Left renal cortex interstitium (tissue), 4 donors: ENCODE results near the gene ACAD11. TPM values are rescaled to one million over a fixed set of nuclear protein-coding genes. Genes with fewer than 3 reads are reported as not detected.

ENCODE experiments used
- DNase-seq, 4 donors: peaks; one replicate each; pipeline ENCODE4 v3.0.0-alpha.2; 2013; ENCODE audit warnings: low read depth in 4 of 4, low spot score in 2 of 4, missing footprints in 1 of 4
- polyA plus RNA-seq, 4 donors: library from polyadenylated mRNA; unstranded; fragments of 120-200 nt; gene quantifications; one replicate each; pipeline ENCODE4 v1.2.1, GENCODE V29; 2013; ENCODE audit not compliant: insufficient read length in 4 of 4

The ACAD11 gene, protein sequence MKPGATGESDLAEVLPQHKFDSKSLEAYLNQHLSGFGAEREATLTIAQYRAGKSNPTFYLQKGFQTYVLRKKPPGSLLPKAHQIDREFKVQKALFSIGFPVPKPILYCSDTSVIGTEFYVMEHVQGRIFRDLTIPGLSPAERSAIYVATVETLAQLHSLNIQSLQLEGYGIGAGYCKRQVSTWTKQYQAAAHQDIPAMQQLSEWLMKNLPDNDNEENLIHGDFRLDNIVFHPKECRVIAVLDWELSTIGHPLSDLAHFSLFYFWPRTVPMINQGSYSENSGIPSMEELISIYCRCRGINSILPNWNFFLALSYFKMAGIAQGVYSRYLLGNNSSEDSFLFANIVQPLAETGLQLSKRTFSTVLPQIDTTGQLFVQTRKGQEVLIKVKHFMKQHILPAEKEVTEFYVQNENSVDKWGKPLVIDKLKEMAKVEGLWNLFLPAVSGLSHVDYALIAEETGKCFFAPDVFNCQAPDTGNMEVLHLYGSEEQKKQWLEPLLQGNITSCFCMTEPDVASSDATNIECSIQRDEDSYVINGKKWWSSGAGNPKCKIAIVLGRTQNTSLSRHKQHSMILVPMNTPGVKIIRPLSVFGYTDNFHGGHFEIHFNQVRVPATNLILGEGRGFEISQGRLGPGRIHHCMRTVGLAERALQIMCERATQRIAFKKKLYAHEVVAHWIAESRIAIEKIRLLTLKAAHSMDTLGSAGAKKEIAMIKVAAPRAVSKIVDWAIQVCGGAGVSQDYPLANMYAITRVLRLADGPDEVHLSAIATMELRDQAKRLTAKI
- polyA plus RNA-seq: 10 to 100 TPM; 23.3 to 54.2 (median 37.6) TPM

DNA sequence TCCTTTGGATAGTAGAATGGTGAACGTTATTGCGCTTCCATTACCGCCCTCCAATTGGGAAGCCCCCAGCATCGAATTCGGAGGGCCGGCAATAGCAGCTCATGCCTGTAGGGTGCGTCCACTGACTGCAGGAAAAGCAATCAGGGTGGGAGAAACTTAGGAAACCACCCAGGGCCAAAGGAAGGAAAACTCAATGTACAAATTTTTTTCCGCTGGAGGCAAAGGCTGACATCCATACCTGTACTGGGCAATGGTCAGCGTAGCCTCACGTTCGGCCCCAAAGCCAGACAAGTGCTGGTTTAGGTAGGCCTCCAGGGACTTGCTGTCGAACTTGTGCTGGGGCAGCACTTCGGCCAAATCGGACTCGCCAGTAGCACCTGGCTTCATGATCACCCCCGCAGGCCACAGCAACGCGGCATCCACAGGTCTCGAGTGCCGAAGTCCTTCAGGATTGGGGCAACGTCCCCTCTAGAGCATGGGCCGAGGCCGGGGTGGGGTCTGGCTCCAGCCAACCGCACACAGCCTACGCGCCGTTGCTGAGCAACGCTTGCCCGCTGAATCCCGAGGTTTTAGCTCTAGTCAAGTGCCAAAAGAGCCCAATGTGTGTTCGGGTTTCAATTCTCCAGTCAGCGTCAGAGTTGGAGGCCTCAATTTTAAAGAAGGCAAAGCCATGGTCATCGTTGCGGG is at the start of gene ACAD11:
Gene ACAD11 (minus strand): TSS at position 445 of the 687 bp plus-strand sequence. CDS start 58 bp downstream, at position 387.
- peak; percentile 55 to 86 (median 74) for DNase-seq

DNA sequence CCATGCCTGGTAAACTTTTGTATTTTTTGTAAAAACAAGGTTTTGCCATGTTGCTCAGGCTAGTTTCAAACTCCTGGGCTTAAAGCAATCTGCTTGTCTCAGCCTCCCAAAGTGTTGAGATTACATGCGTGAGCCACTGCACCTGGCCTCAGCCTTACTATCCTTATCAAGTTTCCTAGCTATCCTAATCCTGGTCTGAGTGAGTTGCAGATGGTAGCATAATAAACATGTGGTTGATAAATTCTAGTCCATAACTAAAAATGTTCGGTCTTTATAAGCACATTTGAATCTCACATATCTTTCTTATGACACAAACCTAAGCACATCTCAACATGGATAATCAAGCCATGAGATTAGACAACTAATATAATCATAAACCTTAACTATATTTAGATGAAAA is 44.1 kb upstream of the ACAD11 start:
- DNase-seq: no peak

DNA sequence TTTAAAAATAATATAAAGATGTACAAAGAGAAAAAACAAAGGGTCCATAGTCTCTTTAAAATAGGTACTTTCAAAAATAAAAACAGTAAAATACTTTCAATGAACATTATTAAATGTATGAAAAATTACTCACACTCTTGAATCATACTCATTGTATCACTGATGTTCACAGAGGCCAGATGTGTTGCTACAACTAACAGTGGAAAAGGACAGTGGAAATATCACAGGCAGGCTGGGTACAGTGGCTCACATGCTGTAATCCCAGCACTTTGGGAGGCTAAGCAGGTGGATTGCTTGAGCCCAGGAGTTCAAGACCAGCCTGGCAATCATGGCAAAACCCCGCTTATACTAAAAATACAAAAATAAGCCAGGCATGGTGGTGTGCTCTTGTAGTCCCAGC is 35.8 kb upstream of the ACAD11 start:
- DNase-seq: no peak

DNA sequence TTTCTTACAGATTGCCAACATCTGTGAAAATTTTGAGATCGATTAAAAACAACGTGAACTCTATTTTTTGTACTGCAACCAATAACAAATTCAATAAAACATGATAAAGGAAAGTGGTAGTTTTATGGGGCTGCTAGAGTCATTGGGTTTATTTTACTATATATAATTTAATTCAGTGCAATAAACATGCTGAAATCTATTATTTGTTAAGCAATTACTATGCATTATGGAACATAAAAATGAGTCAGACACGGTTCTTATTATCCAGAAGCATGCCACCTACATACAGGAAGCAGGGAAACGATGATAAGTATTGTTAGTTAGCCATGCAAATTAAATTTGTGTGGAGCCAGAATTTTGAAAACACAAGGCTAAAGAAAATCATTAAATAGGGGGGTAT is 35.4 kb upstream of the ACAD11 start:
- DNase-seq: no peak

DNA sequence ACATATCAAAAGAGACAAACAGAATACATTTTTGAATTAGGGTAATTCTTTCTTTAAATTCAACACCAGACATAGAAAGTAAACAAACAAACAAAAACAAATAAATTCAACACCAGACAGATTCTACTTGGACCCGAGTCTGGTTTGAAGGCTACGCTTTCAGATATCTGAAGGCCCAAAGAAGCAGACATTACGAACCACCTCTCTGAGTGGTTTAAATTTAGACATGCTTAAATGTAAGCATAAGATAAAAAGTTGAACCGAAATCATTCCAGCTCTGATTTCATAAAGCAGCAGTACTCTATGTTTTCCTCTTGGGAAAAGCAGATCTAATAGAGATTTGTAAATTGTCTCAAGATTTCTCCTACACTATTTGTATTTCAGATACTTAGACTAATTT is 30.4 kb upstream of the ACAD11 start:
- DNase-seq: no peak

DNA sequence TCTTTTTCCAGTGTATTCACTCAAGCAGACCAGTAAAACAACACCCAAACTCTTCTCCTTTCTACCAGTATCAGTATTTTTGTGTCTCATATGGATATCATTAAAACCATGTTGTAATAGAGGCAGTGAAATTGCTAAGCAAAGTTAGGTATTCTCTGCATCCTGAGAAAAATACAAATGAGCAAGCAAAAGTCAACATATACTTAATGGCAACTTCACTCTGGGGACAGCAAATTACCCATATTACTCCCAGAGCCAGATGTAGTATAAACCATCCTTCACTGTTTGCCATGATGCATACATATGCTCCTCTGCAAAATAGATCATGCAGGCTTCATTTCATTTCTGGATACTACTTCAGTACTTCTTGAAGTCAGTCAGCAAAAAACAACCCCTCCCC is 22.6 kb upstream of the ACAD11 start:
- DNase-seq: no peak

DNA sequence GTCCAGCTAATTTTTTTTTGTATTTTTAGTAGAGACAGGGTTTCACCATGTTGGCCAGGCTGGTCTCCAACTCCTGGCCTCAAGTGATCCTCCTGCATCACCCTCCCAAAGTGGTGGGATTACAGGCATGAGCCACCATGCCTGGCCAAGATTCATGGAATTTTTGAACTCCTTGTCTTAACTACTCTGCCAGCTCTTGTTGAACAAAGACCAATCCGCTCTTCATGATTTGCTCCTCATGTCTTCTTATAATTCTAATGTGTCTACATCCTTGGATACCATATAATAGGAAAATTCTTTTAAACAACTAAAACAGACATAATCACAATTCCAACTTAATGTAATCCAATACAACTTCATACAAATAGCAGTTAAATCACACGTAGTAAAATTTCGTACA is 21.8 kb upstream of the ACAD11 start:
- DNase-seq: no peak

DNA sequence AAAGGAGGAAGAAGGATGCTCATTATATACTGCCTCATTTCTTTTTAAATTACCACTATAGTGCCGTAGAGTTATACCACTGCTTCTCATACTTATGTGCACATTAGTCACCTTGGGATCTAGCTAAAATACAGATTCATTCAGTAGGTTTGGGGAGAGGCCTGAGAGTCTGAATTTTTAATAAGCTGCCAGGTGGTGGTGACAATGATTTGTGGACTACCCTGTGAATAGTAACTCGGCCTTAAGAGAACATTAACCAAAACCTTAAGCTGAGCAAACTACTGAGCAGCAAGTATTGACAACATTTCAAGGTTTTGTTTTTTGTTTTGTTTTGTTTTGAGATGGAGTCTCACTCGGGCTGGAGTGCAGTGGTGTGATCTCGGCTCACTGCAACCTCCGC is 20.3 kb upstream of the ACAD11 start:
- no peak for DNase-seq

DNA sequence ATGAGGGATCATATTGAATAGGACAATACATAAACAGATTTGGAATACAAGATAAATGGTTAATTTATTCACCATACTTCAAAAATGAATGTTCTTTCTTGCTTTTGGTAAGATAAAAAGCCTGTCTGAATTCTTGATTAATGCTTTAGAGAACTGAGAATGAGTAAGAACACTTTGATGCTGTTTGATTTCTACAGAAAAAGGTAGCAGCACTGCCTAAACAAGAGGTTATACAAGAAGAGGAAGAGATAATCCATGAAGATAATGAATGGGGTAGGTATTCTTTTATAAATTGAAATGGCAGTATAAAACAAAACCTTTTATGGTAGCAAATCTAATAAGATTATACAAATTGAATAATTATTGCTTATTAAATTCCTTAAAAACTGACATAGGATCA is 15.8 kb upstream of the ACAD11 start:
- no peak for DNase-seq

DNA sequence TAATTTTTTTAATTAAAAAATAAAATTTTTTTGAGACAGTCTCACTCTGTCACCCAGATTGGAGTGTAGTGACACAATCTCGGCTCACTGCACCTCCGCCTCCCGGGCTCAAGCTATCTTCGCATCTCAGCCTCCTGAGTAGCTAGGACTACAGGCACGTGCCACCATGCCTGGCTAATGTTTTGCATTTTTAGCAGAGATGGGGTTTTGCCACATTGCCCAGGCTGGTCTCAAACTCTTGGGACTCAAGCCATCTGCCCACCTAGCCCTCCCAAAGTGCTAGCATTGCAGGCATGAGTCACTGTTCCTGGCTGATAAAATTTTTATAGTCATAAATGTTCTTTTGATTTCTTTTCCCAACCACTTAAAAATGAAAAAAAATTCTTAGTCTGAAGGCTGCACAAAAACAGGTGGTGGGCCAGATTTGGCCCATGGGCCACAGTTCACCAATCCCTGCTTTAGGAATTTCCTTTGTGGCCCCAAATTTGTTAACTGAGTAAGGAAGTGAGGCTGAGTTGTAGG is 9.7 kb upstream of the ACAD11 start:
- no peak for DNase-seq

DNA sequence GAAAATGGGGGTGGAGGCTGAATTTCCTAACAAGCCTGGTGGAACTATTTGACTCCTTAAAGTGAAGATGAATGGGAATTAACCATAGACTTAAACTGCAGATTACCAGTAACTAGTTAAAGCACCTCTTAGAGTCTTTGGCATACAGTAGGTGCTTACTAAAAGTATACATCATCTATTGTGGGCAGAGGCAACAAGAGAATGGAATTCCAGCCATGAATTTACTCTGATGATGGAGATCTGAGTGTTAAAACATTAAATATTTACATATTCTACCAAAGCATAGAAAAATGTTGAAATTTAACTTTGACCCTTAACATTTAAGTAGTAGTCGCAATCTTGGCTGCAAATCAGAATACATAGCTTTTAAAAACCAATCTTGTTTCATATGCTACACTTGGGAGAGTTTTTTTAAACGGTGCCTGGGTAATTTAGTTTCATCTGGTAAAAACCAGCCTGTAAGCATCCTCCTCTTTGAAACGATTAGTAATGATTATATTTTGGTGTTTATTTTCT is 5.7 kb upstream of the ACAD11 start:
- DNase-seq: no peak

DNA sequence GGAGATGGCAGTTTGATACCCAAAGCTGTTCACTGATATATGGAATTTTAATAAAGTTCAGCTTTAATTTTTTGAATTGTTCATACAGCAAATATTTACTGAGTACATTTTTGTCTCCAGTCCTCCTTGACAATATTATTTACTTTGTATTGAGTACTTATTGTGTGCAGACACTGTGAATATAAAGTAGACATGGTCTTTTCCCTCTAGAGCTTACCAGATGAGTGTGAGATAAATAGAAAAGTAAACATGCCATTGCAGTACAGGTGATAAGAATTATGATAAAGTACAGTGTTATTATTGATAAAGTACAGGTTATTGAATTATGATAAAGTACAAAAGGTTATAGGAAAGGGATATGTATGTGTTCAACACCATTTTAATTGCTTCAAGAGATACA is 2.6 kb upstream of the ACAD11 start:
- DNase-seq: no peak

DNA sequence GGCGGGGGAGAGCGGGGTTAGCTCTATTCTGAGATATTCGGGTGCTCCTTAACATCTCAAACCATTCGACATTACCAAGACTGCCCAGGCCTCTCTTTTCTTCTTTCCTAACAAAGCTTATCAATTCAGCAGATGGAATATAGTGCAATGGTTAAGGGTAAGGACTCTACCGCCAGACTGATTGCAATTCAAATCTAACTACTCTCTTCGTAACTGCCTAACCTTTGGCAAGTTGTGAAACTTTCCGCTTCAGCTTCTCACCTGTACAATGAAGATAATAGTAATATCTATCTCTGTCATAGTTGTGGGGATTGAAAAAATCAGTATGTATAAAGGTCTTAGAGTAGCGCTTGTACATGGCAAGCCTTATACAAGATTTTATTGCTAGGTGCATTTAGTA is 1.5 kb upstream of the ACAD11 start:
- DNase-seq: no peak

DNA sequence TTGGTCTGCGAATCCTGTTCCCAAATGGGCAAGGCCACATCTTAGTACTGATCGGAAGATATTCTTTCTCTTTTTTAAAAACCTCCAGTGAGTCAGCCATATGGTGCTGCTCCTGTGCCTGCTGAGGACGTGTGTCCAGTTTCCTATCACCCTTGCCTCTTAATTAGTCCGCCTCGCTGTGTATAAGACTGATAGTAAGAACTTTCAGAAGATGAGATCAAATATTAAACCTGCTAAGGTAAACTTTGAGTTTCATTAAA is 1.1 kb upstream of the ACAD11 start:
- peak in 1 of 4 donors; percentile 15 for DNase-seq

DNA sequence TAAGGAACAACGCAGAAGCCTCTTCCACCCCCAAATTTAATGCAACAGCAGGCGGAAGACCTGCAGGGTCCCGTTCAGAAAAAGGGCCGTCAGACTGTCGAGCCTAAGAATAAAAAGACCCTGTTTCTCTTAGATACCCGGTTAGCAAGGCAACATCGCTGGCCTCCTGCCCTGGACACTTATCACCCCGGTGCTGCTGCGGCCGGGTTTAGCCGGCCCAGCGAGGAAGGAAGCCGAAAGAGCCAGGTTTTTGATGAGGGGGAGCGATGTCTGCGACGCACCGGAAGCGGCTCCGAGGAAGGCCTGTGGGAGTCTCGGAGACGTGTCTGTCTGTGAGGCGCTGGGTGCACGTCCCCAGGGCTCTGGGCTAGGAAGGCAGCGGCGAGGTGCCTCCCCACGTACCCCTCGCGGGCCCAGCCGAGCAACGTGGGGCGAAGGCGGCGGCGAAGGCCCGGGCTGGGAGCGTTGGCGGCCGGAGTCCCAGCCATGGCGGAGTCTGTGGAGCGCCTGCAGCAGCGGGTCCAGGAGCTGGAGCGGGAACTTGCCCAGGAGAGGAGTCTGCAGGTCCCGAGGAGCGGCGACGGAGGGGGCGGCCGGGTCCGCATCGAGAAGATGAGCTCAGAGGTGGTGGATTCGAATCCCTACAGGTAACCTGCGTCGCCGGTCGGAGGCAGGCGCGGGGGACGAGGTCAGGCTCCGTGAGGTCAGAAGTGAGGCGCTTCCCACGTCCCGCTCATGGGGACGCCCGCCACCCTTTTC is 622 bp upstream of the ACAD11 start, which contains the start of gene UBA5:
Gene UBA5 (plus strand): TSS at position 278 of the 759 bp plus-strand sequence. CDS start 209 bp downstream, at position 487.
- peak; percentile 51 to 89 (median 64) for DNase-seq

DNA sequence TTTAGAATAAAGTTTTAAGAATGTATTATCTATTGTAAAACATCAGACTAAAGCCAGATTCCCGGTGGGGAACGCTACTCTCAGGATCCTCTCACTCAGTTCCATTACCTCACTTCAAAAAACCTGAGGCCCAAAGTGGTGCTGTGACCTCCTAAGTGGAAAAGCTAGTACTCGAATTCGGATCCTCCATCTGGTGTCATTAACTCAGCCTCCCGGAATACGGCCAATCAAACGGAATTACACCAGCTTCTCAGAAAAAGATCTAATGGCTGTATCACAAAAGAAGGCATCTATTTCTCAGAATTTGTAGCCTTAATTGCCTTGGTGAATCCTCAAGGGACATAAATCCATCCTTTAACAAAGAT is 627 bp downstream of the ACAD11 start:
- no peak for DNase-seq

DNA sequence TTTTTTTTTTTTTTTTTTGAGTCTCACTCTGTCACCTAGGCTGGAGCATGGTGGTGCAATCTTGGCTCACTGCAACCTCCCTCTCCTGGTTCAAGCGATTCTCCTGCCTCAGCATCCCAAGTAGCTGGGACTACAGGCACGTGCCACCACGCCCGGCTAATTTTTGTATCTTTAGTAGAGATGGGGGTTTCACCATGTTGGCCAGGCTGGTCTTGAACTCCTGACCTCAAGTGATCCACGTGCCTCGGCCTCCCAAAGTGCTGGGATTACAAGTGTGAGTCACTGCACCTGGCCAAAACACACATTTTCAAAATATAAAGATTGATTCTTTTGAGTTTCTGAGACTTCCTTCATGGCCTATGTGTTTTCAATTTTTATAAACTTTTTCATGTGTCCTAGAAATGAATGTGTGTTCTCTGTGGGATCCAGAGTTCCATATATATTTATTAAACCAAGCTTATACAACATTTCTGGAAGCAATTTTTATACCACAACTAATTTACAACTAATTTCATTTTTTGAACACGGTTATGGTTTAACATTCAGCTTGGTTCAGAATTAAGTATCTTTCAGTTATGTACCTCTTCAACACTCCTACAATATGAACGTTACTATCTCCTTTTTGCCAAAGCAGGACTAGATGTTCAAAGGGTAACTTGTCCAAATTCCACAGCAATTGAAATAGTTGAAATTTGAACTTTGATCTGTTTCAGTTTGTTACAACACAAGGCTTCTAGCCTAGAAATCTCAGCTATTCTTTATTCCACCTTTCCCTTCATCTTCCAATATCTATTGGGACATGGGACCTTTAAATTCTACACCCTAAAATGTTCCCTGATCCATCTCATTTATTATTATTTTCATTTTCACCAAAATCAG is 1.5 kb downstream of the ACAD11 start:
- DNase-seq: no peak

DNA sequence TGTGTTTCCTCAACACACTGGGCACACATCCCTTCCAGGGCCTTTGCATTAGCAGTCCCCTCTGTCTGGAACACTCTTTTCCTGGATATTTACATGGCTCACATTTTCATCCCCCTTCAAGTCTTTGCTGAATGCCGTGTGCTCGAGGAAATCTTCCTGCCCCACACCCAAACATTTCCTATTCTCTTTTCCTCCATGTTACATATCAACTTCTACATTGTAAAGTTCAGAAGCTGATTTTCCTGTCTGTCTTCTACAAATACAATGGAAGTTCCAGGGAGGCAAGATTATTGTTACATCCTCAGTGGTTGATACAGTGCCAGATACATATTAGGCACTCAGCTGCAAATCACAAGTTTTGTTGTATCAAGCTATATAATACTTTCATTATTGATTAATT is 4.1 kb downstream of the ACAD11 start:
- DNase-seq: no peak

DNA sequence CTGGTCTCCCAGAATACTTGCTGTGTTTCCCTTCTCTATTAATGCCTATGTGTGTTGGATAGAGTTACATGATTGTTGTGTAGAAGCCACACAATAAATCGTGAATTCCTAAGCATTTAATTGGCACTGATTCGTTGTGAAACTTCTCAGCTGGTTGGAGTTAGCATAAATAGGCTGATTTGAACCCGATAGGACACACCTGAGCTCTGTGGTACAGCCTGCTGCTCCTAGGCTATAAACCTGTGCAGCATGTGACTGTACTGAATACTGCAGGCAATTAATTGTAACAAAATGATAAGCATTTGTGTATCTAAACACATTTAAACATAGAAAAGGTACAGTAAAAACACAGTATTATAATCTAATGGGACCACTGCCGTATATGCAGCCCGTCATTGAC is 4.9 kb downstream of the ACAD11 start:
- DNase-seq: no peak
